ENCODE data around the gene POLE2.

DNA sequence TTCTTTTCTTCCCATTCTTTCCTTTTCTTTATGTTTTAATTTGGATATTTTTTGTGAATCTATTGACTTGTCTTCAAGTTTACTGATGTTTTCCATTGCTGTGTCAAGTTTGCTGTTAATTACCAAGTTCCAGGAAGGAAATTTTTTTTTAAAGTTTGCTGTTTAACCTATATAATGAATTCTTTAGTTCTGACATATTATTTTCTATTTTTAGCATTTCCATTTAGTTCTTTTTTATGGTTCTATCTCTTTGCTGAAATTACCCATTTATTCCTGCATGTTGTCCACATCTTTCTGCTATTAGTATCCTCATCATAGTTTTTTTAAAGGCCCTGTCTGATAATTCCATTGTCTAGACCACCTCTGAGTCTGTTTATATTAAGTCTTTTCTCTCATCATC is 32.7 kb upstream of the POLE2 start:
- TF ChIP-seq, protein P1, sequence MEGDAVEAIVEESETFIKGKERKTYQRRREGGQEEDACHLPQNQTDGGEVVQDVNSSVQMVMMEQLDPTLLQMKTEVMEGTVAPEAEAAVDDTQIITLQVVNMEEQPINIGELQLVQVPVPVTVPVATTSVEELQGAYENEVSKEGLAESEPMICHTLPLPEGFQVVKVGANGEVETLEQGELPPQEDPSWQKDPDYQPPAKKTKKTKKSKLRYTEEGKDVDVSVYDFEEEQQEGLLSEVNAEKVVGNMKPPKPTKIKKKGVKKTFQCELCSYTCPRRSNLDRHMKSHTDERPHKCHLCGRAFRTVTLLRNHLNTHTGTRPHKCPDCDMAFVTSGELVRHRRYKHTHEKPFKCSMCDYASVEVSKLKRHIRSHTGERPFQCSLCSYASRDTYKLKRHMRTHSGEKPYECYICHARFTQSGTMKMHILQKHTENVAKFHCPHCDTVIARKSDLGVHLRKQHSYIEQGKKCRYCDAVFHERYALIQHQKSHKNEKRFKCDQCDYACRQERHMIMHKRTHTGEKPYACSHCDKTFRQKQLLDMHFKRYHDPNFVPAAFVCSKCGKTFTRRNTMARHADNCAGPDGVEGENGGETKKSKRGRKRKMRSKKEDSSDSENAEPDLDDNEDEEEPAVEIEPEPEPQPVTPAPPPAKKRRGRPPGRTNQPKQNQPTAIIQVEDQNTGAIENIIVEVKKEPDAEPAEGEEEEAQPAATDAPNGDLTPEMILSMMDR (IDR thresholded peaks at IDR 0.05; ENCODE audit: insufficient read depth, low read length, poor library complexity, severe bottlenecking): no peak
- no peak for TF ChIP-seq EZH2phosphoT487 (conservative IDR thresholded peaks at IDR 0.05; ENCODE audit: low read length)

All from SU-DHL-6 (cell line).